HepG2 (cell line): ENCODE results near the gene TMEM129. TPM values are rescaled to one million over a fixed set of nuclear protein-coding genes. Genes with fewer than 3 reads are reported as not detected.

Experiments used
- CEBPB ChIP-seq: IDR thresholded peaks from 2 replicates; pipeline ENCODE4 v1.6.1; 2011; ENCODE audit warnings: low read depth, low read length, improper control_type of control experiment, borderline replicate concordance
- HDAC1 ChIP-seq: sonication (generic); formaldehyde crosslinking; IDR thresholded peaks from 2 replicates; pipeline ENCODE4 v1.5.1; 2020; ENCODE audit warnings: mild to moderate bottlenecking, missing genetic modification reagents
- HIVEP1 ChIP-seq: sonication (generic); formaldehyde crosslinking; IDR thresholded peaks from 2 replicates; pipeline ENCODE4 v1.4.0; 2020; ENCODE audit warnings: mild to moderate bottlenecking, missing genetic modification reagents
- KDM5A ChIP-seq: fragments of 200-600 bp; sonication (generic); IDR thresholded peaks from 2 replicates; pipeline ENCODE4 v1.7.0; 2018; ENCODE audit warnings: antibody characterized with exemption, mild to moderate bottlenecking, low read length, borderline replicate concordance
- NFKBIZ ChIP-seq: IDR thresholded peaks from 2 replicates; pipeline ENCODE4 v1.6.1; 2018; ENCODE audit warnings: missing genetic modification reagents, missing compliant biosample characterization
- RAD21 ChIP-seq: fragments of 450-650 bp; formaldehyde crosslinking; IDR thresholded peaks from 2 replicates; pipeline ENCODE4 v1.5.0; 2020; ENCODE audit warnings: mild to moderate bottlenecking
- RELA ChIP-seq: sonication (generic); formaldehyde crosslinking; IDR thresholded peaks from 2 replicates; pipeline ENCODE4 v1.4.0; 2020; ENCODE audit warnings: missing genetic modification reagents
- SCMH1 ChIP-seq: sonication (generic); formaldehyde crosslinking; IDR thresholded peaks from 2 replicates; pipeline ENCODE4 v1.9.0; 2021; ENCODE audit warnings: missing genetic modification reagents, mild to moderate bottlenecking, borderline replicate concordance
- STAG1 ChIP-seq: sonication (generic); formaldehyde crosslinking; IDR thresholded peaks from 2 replicates; pipeline ENCODE4 v1.4.0; 2020; ENCODE audit warnings: missing genetic modification reagents
- TEAD2 ChIP-seq: sonication (generic); formaldehyde crosslinking; IDR thresholded peaks from 2 replicates; pipeline ENCODE4 v1.9.0; 2021; ENCODE audit warnings: missing genetic modification reagents
- ZNF253 ChIP-seq: sonication (generic); formaldehyde crosslinking; IDR thresholded peaks from 2 replicates; pipeline ENCODE4 v1.8.0; 2022; ENCODE audit warnings: mild to moderate bottlenecking, missing genetic modification reagents, borderline replicate concordance
- ZNF432 ChIP-seq: sonication (generic); formaldehyde crosslinking; IDR thresholded peaks from 2 replicates; pipeline ENCODE4 v1.5.0; 2020; ENCODE audit warnings: missing genetic modification reagents, mild to moderate bottlenecking, borderline replicate concordance
- ZNF772 ChIP-seq: sonication (generic); formaldehyde crosslinking; IDR thresholded peaks from 2 replicates; pipeline ENCODE4 v1.5.0; 2020; ENCODE audit warnings: mild to moderate bottlenecking, missing genetic modification reagents
- ZSCAN29 ChIP-seq: sonication (generic); formaldehyde crosslinking; conservative IDR thresholded peaks from 2 replicates; pipeline ENCODE4 v1.4.0; 2020; ENCODE audit warnings: mild to moderate bottlenecking, missing genetic modification reagents
- polyA plus RNA-seq, 8 experiments: library from polyadenylated mRNA; depleted of rRNA in 3 of 8; stranded (reverse) in 7 of 8; unstranded in 1 of 8; fragments of >200 nt; fragmentation: Illumina TruSeq in 4 of 8; extraction: Trizol in 4 of 8; gene quantifications; 2 replicates each; pipeline versions ENCODE4 v1.2.1 to v1.2.3, GENCODE V29; 2011 to 2016; ENCODE audit warnings: low read depth in 4 of 8, missing spikeins in 1 of 8, mixed read lengths in 1 of 8; ENCODE audit not compliant: insufficient read depth in 1 of 8
- total RNA-seq, 5 experiments: library from RNA; depleted of rRNA; stranded (reverse); fragments of >200 nt; fragmentation: Illumina TruSeq; extraction: Trizol; gene quantifications; 2 replicates each; pipeline ENCODE4 v1.2.3, GENCODE V29; 2016; ENCODE audit warnings: low read depth in 1 of 5
- TF ChIP-seq, protein P1 (sequence below): sonication (generic); formaldehyde crosslinking; IDR thresholded peaks from 2 replicates; pipeline ENCODE4 v1.4.0; 2020; ENCODE audit warnings: missing genetic modification reagents, borderline replicate concordance
- TF ChIP-seq, protein P2 (sequence below): sonication (generic); formaldehyde crosslinking; IDR thresholded peaks from 2 replicates; pipeline ENCODE4 v1.8.0; 2022; ENCODE audit warnings: missing genetic modification reagents, low read depth, mild to moderate bottlenecking, borderline replicate concordance
- TF ChIP-seq, protein P3 (sequence below): sonication (generic); formaldehyde crosslinking; IDR thresholded peaks from 2 replicates; pipeline ENCODE4 v1.9.0; 2022; ENCODE audit warnings: low read depth, missing genetic modification reagents
- TF ChIP-seq, protein P4 (sequence below): sonication (generic); formaldehyde crosslinking; IDR thresholded peaks from 2 replicates; pipeline ENCODE4 v1.4.0; 2020; ENCODE audit warnings: mild to moderate bottlenecking, missing genetic modification reagents
- TF ChIP-seq, protein P5 (sequence below): sonication (generic); formaldehyde crosslinking; IDR thresholded peaks from 2 replicates; pipeline ENCODE4 v1.4.0; 2020; ENCODE audit warnings: missing genetic modification reagents, borderline replicate concordance

TMEM129 gene
- total and polyA plus RNA-seq, 2 of the 13 experiments (the other 11 are each of a cell fraction or from before 2014, with no cell fraction given): 19.0 to 25.8 TPM

DNA sequence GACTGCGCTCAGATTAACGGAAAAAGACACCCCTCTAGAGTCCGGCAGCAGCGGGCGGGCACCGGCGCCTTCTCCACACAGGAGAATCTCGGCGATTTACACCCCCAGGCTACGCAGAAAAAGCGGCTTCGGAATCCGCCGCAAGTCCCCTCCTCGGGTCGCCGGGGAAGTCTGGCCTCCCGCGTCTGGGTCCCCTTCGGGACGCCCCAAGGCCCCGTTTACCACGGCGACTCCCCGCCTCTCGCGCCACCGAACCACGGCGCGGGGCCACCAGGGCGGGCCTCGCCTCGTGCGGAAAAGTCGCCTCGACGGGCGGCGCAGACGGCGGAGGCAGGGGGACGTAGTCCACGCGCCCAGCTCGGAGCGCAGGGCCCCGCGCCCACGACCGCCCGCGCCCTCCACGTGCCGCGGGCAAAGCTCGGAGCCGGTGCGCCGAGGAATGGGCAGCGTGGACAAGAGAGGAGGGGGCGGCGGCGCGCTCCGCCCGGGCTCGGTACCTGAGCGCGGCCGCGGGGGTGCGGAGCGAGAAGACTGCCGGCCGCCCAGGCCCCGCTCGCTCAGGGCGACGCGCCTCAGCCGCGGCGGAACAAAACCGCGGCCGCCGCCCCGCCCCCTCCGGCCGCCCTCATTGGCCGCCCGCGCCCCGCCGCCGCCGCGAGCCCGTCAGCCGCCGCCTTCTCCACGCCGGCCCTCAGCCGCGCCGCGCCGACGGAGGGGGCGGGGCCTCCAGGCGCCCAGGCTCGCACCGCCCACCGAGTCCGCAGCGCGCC is 37.2 kb downstream of the TMEM129 start, which contains the start of gene FAM53A (continued):
- peak; percentile 21; the same call in 1 of the 2 replicates for TF ChIP-seq ZNF772 (CRISPR knock-in tag)
- no peak for TF ChIP-seq STAG1 (CRISPR knock-in tag)
- no peak for TF ChIP-seq KDM5A
- TF ChIP-seq TEAD2 (CRISPR knock-in tag): no peak
- TF ChIP-seq ZNF253 (CRISPR knock-in tag): 0 out of 2 replicates have a peak, but pooled peaks have one; percentile 32
- no peak for TF ChIP-seq HIVEP1
- TF ChIP-seq, protein P1, sequence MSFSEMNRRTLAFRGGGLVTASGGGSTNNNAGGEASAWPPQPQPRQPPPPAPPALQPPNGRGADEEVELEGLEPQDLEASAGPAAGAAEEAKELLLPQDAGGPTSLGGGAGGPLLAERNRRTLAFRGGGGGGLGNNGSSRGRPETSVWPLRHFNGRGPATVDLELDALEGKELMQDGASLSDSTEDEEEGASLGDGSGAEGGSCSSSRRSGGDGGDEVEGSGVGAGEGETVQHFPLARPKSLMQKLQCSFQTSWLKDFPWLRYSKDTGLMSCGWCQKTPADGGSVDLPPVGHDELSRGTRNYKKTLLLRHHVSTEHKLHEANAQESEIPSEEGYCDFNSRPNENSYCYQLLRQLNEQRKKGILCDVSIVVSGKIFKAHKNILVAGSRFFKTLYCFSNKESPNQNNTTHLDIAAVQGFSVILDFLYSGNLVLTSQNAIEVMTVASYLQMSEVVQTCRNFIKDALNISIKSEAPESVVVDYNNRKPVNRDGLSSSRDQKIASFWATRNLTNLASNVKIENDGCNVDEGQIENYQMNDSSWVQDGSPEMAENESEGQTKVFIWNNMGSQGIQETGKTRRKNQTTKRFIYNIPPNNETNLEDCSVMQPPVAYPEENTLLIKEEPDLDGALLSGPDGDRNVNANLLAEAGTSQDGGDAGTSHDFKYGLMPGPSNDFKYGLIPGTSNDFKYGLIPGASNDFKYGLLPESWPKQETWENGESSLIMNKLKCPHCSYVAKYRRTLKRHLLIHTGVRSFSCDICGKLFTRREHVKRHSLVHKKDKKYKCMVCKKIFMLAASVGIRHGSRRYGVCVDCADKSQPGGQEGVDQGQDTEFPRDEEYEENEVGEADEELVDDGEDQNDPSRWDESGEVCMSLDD (CRISPR knock-in tag): no peak
- 0 out of 2 replicates have a peak, but pooled peaks have one; percentile 35 for TF ChIP-seq RELA (CRISPR knock-in tag)
- no peak for TF ChIP-seq ZNF432
- TF ChIP-seq, protein P2, sequence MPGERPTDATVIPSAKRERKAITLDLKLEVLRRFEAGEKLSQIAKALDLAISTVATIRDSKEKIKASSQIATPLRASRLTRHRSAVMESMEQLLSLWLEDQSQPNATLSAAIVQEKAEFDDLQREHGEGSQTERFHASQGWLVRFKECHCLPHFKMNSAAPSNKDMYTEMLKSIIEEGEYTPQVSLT: no peak
- no peak for TF ChIP-seq NFKBIZ (CRISPR knock-in tag)
- TF ChIP-seq CEBPB: no peak
- 0 out of 2 replicates have a peak, but pooled peaks have one; percentile 36 for TF ChIP-seq HDAC1
- peak; percentile 65 for TF ChIP-seq RAD21
- TF ChIP-seq, protein P3, sequence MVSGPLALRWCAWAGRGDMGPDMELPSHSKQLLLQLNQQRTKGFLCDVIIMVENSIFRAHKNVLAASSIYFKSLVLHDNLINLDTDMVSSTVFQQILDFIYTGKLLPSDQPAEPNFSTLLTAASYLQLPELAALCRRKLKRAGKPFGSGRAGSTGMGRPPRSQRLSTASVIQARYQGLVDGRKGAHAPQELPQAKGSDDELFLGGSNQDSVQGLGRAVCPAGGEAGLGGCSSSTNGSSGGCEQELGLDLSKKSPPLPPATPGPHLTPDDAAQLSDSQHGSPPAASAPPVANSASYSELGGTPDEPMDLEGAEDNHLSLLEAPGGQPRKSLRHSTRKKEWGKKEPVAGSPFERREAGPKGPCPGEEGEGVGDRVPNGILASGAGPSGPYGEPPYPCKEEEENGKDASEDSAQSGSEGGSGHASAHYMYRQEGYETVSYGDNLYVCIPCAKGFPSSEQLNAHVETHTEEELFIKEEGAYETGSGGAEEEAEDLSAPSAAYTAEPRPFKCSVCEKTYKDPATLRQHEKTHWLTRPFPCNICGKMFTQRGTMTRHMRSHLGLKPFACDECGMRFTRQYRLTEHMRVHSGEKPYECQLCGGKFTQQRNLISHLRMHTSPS: no peak; the same call in 1 of the 2 replicates
- TF ChIP-seq, protein P4, sequence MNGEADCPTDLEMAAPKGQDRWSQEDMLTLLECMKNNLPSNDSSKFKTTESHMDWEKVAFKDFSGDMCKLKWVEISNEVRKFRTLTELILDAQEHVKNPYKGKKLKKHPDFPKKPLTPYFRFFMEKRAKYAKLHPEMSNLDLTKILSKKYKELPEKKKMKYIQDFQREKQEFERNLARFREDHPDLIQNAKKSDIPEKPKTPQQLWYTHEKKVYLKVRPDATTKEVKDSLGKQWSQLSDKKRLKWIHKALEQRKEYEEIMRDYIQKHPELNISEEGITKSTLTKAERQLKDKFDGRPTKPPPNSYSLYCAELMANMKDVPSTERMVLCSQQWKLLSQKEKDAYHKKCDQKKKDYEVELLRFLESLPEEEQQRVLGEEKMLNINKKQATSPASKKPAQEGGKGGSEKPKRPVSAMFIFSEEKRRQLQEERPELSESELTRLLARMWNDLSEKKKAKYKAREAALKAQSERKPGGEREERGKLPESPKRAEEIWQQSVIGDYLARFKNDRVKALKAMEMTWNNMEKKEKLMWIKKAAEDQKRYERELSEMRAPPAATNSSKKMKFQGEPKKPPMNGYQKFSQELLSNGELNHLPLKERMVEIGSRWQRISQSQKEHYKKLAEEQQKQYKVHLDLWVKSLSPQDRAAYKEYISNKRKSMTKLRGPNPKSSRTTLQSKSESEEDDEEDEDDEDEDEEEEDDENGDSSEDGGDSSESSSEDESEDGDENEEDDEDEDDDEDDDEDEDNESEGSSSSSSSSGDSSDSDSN (CRISPR knock-in tag): peak; percentile 31; the same call in 1 of the 2 replicates
- TF ChIP-seq, protein P5, sequence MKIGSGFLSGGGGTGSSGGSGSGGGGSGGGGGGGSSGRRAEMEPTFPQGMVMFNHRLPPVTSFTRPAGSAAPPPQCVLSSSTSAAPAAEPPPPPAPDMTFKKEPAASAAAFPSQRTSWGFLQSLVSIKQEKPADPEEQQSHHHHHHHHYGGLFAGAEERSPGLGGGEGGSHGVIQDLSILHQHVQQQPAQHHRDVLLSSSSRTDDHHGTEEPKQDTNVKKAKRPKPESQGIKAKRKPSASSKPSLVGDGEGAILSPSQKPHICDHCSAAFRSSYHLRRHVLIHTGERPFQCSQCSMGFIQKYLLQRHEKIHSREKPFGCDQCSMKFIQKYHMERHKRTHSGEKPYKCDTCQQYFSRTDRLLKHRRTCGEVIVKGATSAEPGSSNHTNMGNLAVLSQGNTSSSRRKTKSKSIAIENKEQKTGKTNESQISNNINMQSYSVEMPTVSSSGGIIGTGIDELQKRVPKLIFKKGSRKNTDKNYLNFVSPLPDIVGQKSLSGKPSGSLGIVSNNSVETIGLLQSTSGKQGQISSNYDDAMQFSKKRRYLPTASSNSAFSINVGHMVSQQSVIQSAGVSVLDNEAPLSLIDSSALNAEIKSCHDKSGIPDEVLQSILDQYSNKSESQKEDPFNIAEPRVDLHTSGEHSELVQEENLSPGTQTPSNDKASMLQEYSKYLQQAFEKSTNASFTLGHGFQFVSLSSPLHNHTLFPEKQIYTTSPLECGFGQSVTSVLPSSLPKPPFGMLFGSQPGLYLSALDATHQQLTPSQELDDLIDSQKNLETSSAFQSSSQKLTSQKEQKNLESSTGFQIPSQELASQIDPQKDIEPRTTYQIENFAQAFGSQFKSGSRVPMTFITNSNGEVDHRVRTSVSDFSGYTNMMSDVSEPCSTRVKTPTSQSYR (CRISPR knock-in tag): no peak
- no peak for TF ChIP-seq ZSCAN29 (CRISPR knock-in tag)
- no peak for TF ChIP-seq SCMH1 (CRISPR knock-in tag)
